Natural killer cell (primary cell): Measurements from ENCODE around the gene GJC1. TPM values are rescaled to one million over a fixed set of nuclear protein-coding genes. Genes with fewer than 3 reads are reported as not detected.

Experiments used
- ATAC-seq, 3 donors: fragments of 150-1000 bp in 2 of 3; fragments of 200-7000 bp in 1 of 3; cut with Tn5 transposase; 1 replicate in 1 of 3; 2 replicates in 2 of 3; pipeline ENCODE4 v1.10.0; 2021; ENCODE audit warnings: mild to moderate bottlenecking in 2 of 3, moderate library complexity in 2 of 3
- DNase-seq, 2 donors: peaks; one replicate each; pipeline versions ENCODE4 v3.0.0 to v3.0.0-alpha.2; 2013 to 2021; ENCODE audit warnings: mixed read lengths in 1 of 2
- H3K27ac ChIP-seq: one replicate; pipeline ENCODE4 v1.5.1; 2013; ENCODE audit warnings: mild to moderate bottlenecking, low read length
- H3K27me3 ChIP-seq: one replicate; pipeline ENCODE4 v1.6.1; 2013; ENCODE audit warnings: low read length; ENCODE audit not compliant: control insufficient read depth, insufficient read depth
- H3K36me3 ChIP-seq: one replicate; pipeline ENCODE4 v1.6.1; 2013; ENCODE audit warnings: low read length; ENCODE audit not compliant: control insufficient read depth, insufficient read depth
- H3K4me1 ChIP-seq: one replicate; pipeline ENCODE4 v1.6.1; 2013; ENCODE audit warnings: low read length; ENCODE audit not compliant: control insufficient read depth, insufficient read depth
- H3K4me3 ChIP-seq: one replicate; pipeline ENCODE4 v1.5.1; 2013; ENCODE audit warnings: low read length
- H3K9me3 ChIP-seq: one replicate; pipeline ENCODE4 v1.6.1; 2013; ENCODE audit warnings: low read length; ENCODE audit not compliant: control insufficient read depth, insufficient read depth
- H3K27ac Mint-ChIP-seq, 2 donors: one replicate each; pipeline ENCODE4 v1.8.0; 2022; ENCODE audit warnings: mild to moderate bottlenecking in 2 of 2, mixed read lengths in 2 of 2, moderate library complexity in 1 of 2
- H3K27me3 Mint-ChIP-seq, 2 donors: one replicate each; pipeline ENCODE4 v1.8.0; 2022; ENCODE audit warnings: low read depth in 2 of 2, mixed read lengths in 2 of 2
- H3K36me3 Mint-ChIP-seq: one replicate; pipeline ENCODE4 v1.8.0; 2022; ENCODE audit warnings: mixed read lengths
- H3K4me1 Mint-ChIP-seq, 2 donors: one replicate each; pipeline ENCODE4 v1.8.0; 2022; ENCODE audit warnings: mixed read lengths in 2 of 2
- H3K4me3 Mint-ChIP-seq: one replicate; pipeline ENCODE4 v1.8.0; 2022; ENCODE audit warnings: mild to moderate bottlenecking, moderate library complexity, mixed read lengths
- H3K9me3 Mint-ChIP-seq, 2 donors: one replicate each; pipeline ENCODE4 v1.8.0; 2022; ENCODE audit warnings: mixed read lengths in 2 of 2
- CTCF ChIP-seq: fragments of 200-600 bp; IDR thresholded peaks from one replicate; pipeline ENCODE4 v1.8.0; 2022; ENCODE audit warnings: antibody characterized with exemption
- WGBS: methylation state at CpG from one replicate; pipeline ENCODE4 v1.1.7; 2013; ENCODE audit warnings: missing lambda C conversion rate; ENCODE audit not compliant: insufficient coverage; 5-methylcytosine and 5-hydroxymethylcytosine counted together
- intact Hi-C: fragments of 100-400 bp; cut with micrococcal nuclease; formaldehyde crosslinking; loops from one replicate; pipeline ENCODE4 v1.14.2; 2022
- total RNA-seq, 4 donors: library from RNA; stranded (reverse); fragments of 120-200 nt in 1 of 4; gene quantifications; one replicate each; pipeline versions ENCODE4 v1.2.3 to v1.2.4, GENCODE V29; 2013 to 2022

Gene GJC1
- total RNA-seq, 3 donors from 2014 or later (not counting 1 experiment from before 2014, with no cell fraction given), result 0.16 TPM; not detected in 2

- no peak for ATAC-seq
- peak overlapping the region in 1 of 2 donors; percentile 68 for H3K27ac Mint-ChIP-seq
- TF ChIP-seq CTCF, result no peak
- H3K27me3 ChIP-seq, result peaks cover 2% of the 10 kb centered on the region
- intact Hi-C loops, result loop anchor here (1.0 to 5.0 kb wide), 3 partner anchors 87 to 419 kb away; no protein-coding TSS in a partner anchor
- peaks cover 0 to 9% of the 10 kb centered on the region in 2 donors for H3K27me3 Mint-ChIP-seq
- no peaks in the 10 kb centered on the region for H3K9me3 Mint-ChIP-seq
- H3K36me3 Mint-ChIP-seq, result no peaks in the 10 kb centered on the region
- peak overlapping the region; percentile 58 for H3K4me3 Mint-ChIP-seq
- no peaks in the 10 kb centered on the region for H3K36me3 ChIP-seq
- peaks cover 26% of the 10 kb centered on the region for H3K4me1 ChIP-seq
- no peak overlapping the region for H3K27ac ChIP-seq
- WGBS, result 28% methylated on average over 10 of the region's 10 CpGs
- no peaks in the 10 kb centered on the region for H3K9me3 ChIP-seq
- no peak overlapping the region for H3K4me3 ChIP-seq
- no peak for DNase-seq
- H3K4me1 Mint-ChIP-seq, result peaks cover 0 to 27% of the 10 kb centered on the region in 2 donors
Measured at GRCh38 chr17:44778656-44779210, 51.4 kb downstream of the GJC1 start.

GRCh38 chr17:44777394-44778348 is 52.4 kb downstream of the GJC1 start:
- 82% methylated on average over 20 of the region's 20 CpGs for WGBS
- DNase-seq, result peak in 1 of 2 donors; percentile 18

DNA sequence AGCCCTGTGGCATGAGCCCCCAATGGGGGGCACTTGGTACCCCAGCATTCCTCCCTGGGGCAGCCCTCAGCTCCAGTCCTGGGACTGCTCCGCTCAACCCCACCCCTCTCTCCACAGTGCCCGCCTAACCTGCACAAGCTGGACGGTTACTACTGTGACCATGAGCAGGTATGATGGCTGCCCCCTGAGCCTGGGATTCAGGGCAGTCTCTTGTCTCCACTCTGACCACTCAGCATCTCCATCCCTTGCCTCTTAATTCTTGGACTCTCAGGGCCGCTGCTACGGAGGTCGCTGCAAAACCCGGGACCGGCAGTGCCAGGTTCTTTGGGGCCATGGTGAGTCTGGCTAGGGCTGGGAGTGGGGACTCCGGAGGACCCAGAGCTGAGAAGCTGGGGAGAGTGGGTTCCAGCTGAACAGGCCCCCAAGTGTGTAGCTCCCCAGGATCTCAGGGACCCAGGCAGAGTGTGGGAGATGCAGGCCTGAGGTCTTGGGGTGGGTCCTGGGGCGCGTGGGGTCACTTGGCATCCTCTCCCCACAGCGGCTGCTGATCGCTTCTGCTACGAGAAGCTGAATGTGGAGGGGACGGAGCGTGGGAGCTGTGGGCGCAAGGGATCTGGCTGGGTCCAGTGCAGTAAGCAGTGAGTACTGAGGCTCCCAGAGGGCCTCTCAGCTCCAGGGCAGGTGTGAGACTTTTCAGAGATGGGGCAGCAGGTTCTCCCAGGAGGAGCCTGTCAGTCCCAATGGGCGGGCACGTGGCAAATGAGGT is 53.3 kb downstream of the GJC1 start:
- TF ChIP-seq CTCF, result no peak
- H3K9me3 ChIP-seq, result no peaks in the 10 kb centered on the region
- H3K9me3 Mint-ChIP-seq, result no peaks in the 10 kb centered on the region
- no peak overlapping the region for H3K27ac ChIP-seq
- H3K4me1 ChIP-seq, result peaks cover 26% of the 10 kb centered on the region
- peak overlapping the region; percentile 91 for H3K4me3 Mint-ChIP-seq
- H3K27me3 ChIP-seq, result peaks cover 2% of the 10 kb centered on the region
- ATAC-seq (no peak), DNase-seq (peak in 1 of 2 donors; percentile 14)
- 94% methylated on average over 19 of the region's 19 CpGs for WGBS
- H3K27me3 Mint-ChIP-seq, result peaks cover 0 to 7% of the 10 kb centered on the region in 2 donors
- H3K36me3 Mint-ChIP-seq, result no peaks in the 10 kb centered on the region
- no peaks in the 10 kb centered on the region for H3K36me3 ChIP-seq
- no peak overlapping the region for H3K4me3 ChIP-seq
- H3K27ac Mint-ChIP-seq, result no peak overlapping the region
- intact Hi-C loops, result loop anchor here (5.0 kb wide), 1 partner anchor 420 kb away; no protein-coding TSS in a partner anchor
- H3K4me1 Mint-ChIP-seq, result peaks cover 0 to 27% of the 10 kb centered on the region in 2 donors

More at GRCh38 chr17:44777394-44778348, 52.4 kb downstream of the GJC1 start:
- no peaks in the 10 kb centered on the region for H3K9me3 Mint-ChIP-seq
- no peak for ATAC-seq
- no peak overlapping the region for H3K4me3 ChIP-seq
- no peaks in the 10 kb centered on the region for H3K36me3 Mint-ChIP-seq
- TF ChIP-seq CTCF, result no peak
- no peak overlapping the region for H3K4me3 Mint-ChIP-seq
- H3K4me1 Mint-ChIP-seq, result peaks cover 0 to 27% of the 10 kb centered on the region in 2 donors
- H3K27me3 Mint-ChIP-seq, result peaks cover 0 to 9% of the 10 kb centered on the region in 2 donors
- no peaks in the 10 kb centered on the region for H3K9me3 ChIP-seq
- peaks cover 26% of the 10 kb centered on the region for H3K4me1 ChIP-seq
- no peak overlapping the region for H3K27ac ChIP-seq
- no peak overlapping the region for H3K27ac Mint-ChIP-seq
- H3K27me3 ChIP-seq, result peaks cover 2% of the 10 kb centered on the region
- intact Hi-C loops, result loop anchor here (5.0 kb wide), 1 partner anchor 420 kb away; no protein-coding TSS in a partner anchor
- H3K36me3 ChIP-seq, result no peaks in the 10 kb centered on the region
